Sigmoid colon (tissue), 7 donors: ENCODE data around the gene DNAJA3. TPM values are rescaled to one million over a fixed set of nuclear protein-coding genes. Genes with fewer than 3 reads are reported as not detected.

ENCODE experiments used
- DNase-seq: peaks from one replicate; pipeline ENCODE4 v3.0.0-alpha.2; 2019
- H3K27ac ChIP-seq, 4 donors: fragments of 200-600 bp; sonication (generic); one replicate each; pipeline ENCODE4 v1.5.1; 2016 to 2019; ENCODE audit warnings: mild to moderate bottlenecking in 1 of 4
- H3K27me3 ChIP-seq, 3 donors: fragments of 200-600 bp; sonication (generic); one replicate each; pipeline ENCODE4 v1.5.1; 2019; ENCODE audit warnings: mild to moderate bottlenecking in 1 of 3
- H3K36me3 ChIP-seq, 4 donors: fragments of 200-600 bp; sonication (generic); one replicate each; pipeline ENCODE4 v1.5.1; 2016 to 2019
- H3K4me1 ChIP-seq, 4 donors: fragments of 200-600 bp; sonication (generic); one replicate each; pipeline ENCODE4 v1.5.1; 2017 to 2019
- H3K4me3 ChIP-seq, 4 donors: fragments of 200-600 bp; sonication (generic); one replicate each; pipeline ENCODE4 v1.5.1; 2017 to 2019; ENCODE audit warnings: mild to moderate bottlenecking in 2 of 4, moderate library complexity in 1 of 4
- H3K9me3 ChIP-seq, 4 donors: fragments of 200-600 bp in 3 of 4; sonication (generic) in 3 of 4; one replicate each; pipeline versions ENCODE4 v1.5.1 to v1.6.1; 2013 to 2019
- CTCF ChIP-seq, 4 experiments: fragments of 450-650 bp in 3 of 4; fragments of 200-600 bp in 1 of 4; IDR thresholded peaks; one replicate each; pipeline ENCODE4 v1.5.1; 2016 to 2019; ENCODE audit warnings: antibody characterized with exemption in 4 of 4, mild to moderate bottlenecking in 3 of 4, moderate library complexity in 2 of 4
- EP300 ChIP-seq, 4 donors: sonication (generic); formaldehyde crosslinking; IDR thresholded peaks; one replicate each; pipeline ENCODE4 v1.6.1; 2017; ENCODE audit warnings: antibody characterized with exemption in 4 of 4
- POLR2A ChIP-seq, 2 donors: fragments of 450-650 bp; IDR thresholded peaks; one replicate each; pipeline ENCODE4 v1.6.1; 2016; ENCODE audit warnings: antibody characterized with exemption in 2 of 2, mild to moderate bottlenecking in 2 of 2, moderate library complexity in 2 of 2
- POLR2AphosphoS5 ChIP-seq, 4 donors: sonication (generic); formaldehyde crosslinking; IDR thresholded peaks; one replicate each; pipeline ENCODE4 v1.6.1; 2017; ENCODE audit warnings: antibody characterized with exemption in 4 of 4
- WGBS, 2 donors: extraction: QIAGEN DNeasy Blood & Tissue Kit; methylation state at CpG; one replicate each; pipeline ENCODE4 v1.1.7; 2013; 5-methylcytosine and 5-hydroxymethylcytosine counted together
- intact Hi-C: fragments of 100-400 bp; cut with DNase I; formaldehyde crosslinking; loops from one replicate; pipeline ENCODE4 v1.15.1; 2023
- polyA plus RNA-seq, 3 donors: library from polyadenylated mRNA; stranded (reverse); fragments of 200-250 nt; gene quantifications; one replicate each; pipeline ENCODE4 v1.2.3, GENCODE V29; 2013
- total RNA-seq, 4 donors: library from RNA; depleted of rRNA; stranded (reverse); fragments of >200 nt; gene quantifications; one replicate each; pipeline ENCODE4 v1.1.0, GENCODE V29; 2016
- donor health status: healthy with polysubstance abuse.
- donor health status: Bipolar disorder and iron deficiency.
- donor health status: healthy.

DNAJA3 gene
- total and polyA plus RNA-seq, 7 donors = 28.2 to 53.3 (median 44.2) TPM

- intact Hi-C loops = no loop called here
- TF ChIP-seq EP300 (IDR thresholded peaks at IDR 0.05) (no peak), POLR2AphosphoS5 (IDR thresholded peaks at IDR 0.05) (no peak), POLR2A (IDR thresholded peaks at IDR 0.05) (no peak), CTCF (IDR thresholded peaks at IDR 0.05) (no peak)
- WGBS, 2 donors = 96% methylated on average over 4 of the region's 4 CpGs
- H3K9me3 ChIP-seq = no peaks in the 10 kb centered on the region
- DNase-seq = no peak
- H3K27ac ChIP-seq = no peak overlapping the region
- H3K36me3 ChIP-seq = peaks cover 0 to 12% (median 0%) of the 10 kb centered on the region in 4 donors
- peaks cover 0 to 16% (median 0%) of the 10 kb centered on the region in 4 donors for H3K4me1 ChIP-seq
- H3K27me3 ChIP-seq = no peaks in the 10 kb centered on the region
- no peak overlapping the region for H3K4me3 ChIP-seq
Measured at GRCh38 chr16:4491898-4492297, 66.2 kb downstream of the DNAJA3 start.

DNA sequence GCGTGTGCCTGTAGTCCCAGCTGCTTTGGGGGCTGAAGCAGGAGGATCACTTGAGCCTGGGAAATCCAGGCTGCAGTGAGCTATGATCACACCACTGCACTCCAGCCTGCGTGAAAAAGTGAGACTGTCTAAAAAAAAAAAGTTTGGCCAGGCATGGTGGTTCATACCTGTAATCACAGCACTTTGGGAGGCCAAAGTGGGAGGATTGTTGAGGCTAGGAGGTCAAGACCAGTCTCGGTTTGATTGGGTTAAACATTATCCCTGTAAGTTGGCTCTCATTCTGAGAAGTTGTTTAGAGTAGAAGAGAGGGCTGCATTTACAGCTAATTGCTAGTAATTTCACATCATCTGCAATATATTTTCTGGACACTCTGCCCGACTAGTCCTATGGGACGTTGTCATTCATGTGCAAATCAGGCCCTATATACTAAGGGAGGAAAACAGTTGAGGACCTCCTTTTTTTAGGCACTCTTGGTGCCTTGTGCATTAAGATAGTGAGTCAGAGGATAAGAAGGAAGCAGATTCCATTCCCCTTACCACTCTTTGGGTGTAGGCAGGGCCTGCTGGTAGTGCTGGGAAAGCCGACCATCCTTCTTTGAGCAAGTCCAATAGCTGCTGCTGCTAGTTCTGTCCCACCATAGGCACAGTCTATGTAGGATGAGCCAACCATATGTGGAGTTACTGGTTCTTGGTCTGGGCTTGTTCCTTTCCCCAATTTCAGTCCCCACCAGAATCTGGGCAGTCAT, 69.2 kb downstream of the DNAJA3 start:
- TF ChIP-seq CTCF (IDR thresholded peaks at IDR 0.05) (no peak), POLR2A (IDR thresholded peaks at IDR 0.05) (no peak), EP300 (IDR thresholded peaks at IDR 0.05) (no peak), POLR2AphosphoS5 (IDR thresholded peaks at IDR 0.05) (no peak)
- no peak overlapping the region for H3K27ac ChIP-seq
- no peaks in the 10 kb centered on the region for H3K27me3 ChIP-seq
- no peak for DNase-seq
- WGBS, 2 donors = 75 to 90% methylated on average over 6 of the region's 6 CpGs
- H3K4me3 ChIP-seq = no peak overlapping the region
- no peaks in the 10 kb centered on the region for H3K9me3 ChIP-seq
- H3K36me3 ChIP-seq = peaks cover 0 to 4% (median 0%) of the 10 kb centered on the region in 4 donors
- H3K4me1 ChIP-seq = peaks cover 0 to 17% (median 3%) of the 10 kb centered on the region in 4 donors
- intact Hi-C loops = no loop called here

GRCh38 chr16:4495766-4496165, 70.1 kb downstream of the DNAJA3 start:
- intact Hi-C loops = no loop called here
- Histone ChIP-seq H3K27me3 (no peaks in the 10 kb centered on the region), H3K27ac (no peak overlapping the region), H3K36me3 (peaks cover 0 to 4% (median 0%) of the 10 kb centered on the region in 4 donors), H3K9me3 (no peaks in the 10 kb centered on the region), H3K4me3 (no peak overlapping the region), H3K4me1 (peaks cover 0 to 25% (median 11%) of the 10 kb centered on the region in 4 donors)
- TF ChIP-seq POLR2A (IDR thresholded peaks at IDR 0.05) = no peak
- no peak for TF ChIP-seq EP300 (IDR thresholded peaks at IDR 0.05)
- TF ChIP-seq POLR2AphosphoS5 (IDR thresholded peaks at IDR 0.05) = no peak
- no peak for DNase-seq
- WGBS, 2 donors = 96 to 98% methylated on average over 2 of the region's 2 CpGs

- Histone ChIP-seq H3K27me3 (no peaks in the 10 kb centered on the region), H3K36me3 (peaks cover 0 to 4% (median 0%) of the 10 kb centered on the region in 4 donors), H3K9me3 (no peaks in the 10 kb centered on the region), H3K4me3 (no peak overlapping the region), H3K27ac (no peak overlapping the region), H3K4me1 (peaks cover 0 to 30% (median 16%) of the 10 kb centered on the region in 4 donors)
- DNase-seq = no peak
- 87% methylated on average over 4 of the region's 4 CpGs for WGBS, 2 donors
- TF ChIP-seq EP300 (IDR thresholded peaks at IDR 0.05) (no peak), CTCF (IDR thresholded peaks at IDR 0.05) (no peak), POLR2A (IDR thresholded peaks at IDR 0.05) (no peak), POLR2AphosphoS5 (IDR thresholded peaks at IDR 0.05) (no peak)
- intact Hi-C loops = no loop called here
Measured at GRCh38 chr16:4496305-4496704, 70.6 kb downstream of the DNAJA3 start.

GRCh38 chr16:4498546-4499195, 73.0 kb downstream of the DNAJA3 start:
- no peaks in the 10 kb centered on the region for H3K9me3 ChIP-seq
- H3K4me1 ChIP-seq = peaks cover 0 to 38% (median 24%) of the 10 kb centered on the region in 4 donors
- no peak overlapping the region for H3K27ac ChIP-seq
- peaks cover 0 to 4% (median 0%) of the 10 kb centered on the region in 4 donors for H3K36me3 ChIP-seq
- H3K27me3 ChIP-seq = no peaks in the 10 kb centered on the region
- 83 to 88% methylated on average over 8 of the region's 8 CpGs for WGBS, 2 donors
- DNase-seq = no peak
- no peak overlapping the region for H3K4me3 ChIP-seq
- intact Hi-C loops = no loop called here
- TF ChIP-seq POLR2A (IDR thresholded peaks at IDR 0.05) = no peak
- TF ChIP-seq EP300 (IDR thresholded peaks at IDR 0.05) = no peak
- no peak for TF ChIP-seq CTCF (IDR thresholded peaks at IDR 0.05)
- TF ChIP-seq POLR2AphosphoS5 (IDR thresholded peaks at IDR 0.05) = no peak
